HG02852 (cell line): ENCODE data around the gene CTRL.
A peak's percentile ranks its signal among the peaks of the same experiment; 100 is the strongest.
"Not testable (repeated sequence)": the region's sequence is repeated elsewhere in the genome, so short reads cannot be mapped to it uniquely, and the experiment has no call there.

Experiments
- ATAC-seq: cut with Tn5 transposase; IDR thresholded peaks from one replicate; pipeline ENCODE4 v1.9.1; 2021; ENCODE audit warnings: mild to moderate bottlenecking, moderate library complexity; ENCODE audit not compliant: unreplicated experiment

The CTRL gene

DNA sequence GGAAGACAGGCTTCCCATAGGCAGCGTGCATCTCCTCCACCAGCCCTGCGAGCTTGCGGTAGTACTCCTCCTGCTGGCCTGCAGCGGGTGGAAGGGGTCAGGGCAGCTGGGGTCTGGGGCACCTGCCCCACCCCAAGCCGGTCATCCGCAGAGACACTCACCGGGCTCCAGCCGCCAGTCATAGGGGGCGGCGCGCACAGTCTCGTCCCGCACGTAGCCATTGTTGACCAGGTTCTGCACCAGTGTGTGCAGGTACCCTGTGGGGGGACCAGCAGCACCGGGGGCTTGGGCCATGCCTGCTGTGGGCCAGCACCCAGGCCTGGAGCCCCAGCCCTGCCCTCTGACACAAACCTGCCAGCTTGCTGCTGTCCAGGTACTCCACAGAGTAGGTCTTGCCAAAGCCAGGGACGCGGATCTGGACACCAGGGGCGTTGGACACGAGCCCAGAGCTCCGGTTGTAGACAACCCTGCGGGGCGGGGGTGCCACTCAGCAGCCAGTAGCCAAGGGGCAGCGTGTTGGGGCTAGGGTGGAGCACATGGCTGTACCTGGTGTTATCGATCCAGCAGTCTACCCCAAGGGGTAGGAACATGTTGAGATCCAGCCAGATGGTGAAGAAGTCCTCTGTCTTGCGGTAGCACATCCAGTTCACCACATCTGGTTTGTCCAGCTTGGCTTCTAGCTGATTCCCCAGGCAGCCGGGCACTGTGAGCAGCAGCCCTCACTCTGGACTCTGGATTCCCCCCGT is 11.0 kb upstream of the CTRL start:
- ATAC-seq: no peak

DNA sequence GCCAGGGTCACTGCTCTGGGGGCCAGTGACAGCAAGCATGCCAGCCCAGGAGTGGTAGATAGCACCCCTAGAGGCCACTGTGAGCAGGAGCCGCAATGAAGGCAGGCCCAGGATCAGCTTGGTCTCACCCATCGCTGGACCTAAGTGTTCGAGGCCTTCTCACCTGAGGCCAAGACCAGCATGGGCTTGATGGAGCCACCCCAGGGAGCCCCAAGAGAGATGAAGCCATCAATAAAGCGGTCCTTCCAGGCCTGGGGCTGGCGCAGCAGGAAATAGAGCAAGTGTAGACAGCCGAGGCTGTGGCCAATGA is 10.5 kb upstream of the CTRL start:
- peak; percentile 44 for ATAC-seq

DNA sequence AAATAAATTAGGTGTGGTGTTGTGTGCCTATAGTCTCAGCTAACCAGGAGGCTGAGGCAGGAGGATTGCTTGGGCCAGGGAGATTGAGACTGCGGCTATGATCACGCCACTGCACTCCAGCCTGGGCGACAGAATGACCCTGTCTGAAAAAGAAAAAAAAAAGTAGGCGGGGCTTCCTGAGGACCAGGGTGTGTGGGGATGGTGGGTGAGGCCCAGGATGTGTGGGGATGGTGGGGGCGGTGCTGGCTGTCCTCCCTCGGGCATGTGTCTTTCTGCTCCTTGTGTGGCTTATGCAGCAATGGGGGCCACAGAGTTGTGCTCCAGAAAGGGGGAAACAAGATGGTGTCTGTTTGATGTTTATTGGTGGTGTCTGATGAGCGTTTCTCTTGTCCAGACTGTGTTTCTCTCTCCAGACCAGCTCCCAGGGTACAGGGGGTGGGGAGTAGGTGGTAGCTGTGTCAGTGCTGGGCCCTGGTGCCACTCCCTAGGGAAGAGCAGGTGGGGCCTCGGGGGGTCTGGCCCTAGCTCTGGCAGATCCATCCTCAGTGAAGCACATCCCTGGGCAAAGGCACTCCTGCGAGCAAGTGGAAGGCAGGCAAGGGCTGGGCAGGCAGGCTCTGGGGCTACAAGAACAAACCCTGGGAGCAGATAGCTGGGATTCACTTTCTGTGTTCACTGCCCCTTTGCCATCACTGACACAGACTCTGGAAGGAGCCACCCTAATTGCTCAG is 10.0 kb upstream of the CTRL start:
- no peak for ATAC-seq

DNA sequence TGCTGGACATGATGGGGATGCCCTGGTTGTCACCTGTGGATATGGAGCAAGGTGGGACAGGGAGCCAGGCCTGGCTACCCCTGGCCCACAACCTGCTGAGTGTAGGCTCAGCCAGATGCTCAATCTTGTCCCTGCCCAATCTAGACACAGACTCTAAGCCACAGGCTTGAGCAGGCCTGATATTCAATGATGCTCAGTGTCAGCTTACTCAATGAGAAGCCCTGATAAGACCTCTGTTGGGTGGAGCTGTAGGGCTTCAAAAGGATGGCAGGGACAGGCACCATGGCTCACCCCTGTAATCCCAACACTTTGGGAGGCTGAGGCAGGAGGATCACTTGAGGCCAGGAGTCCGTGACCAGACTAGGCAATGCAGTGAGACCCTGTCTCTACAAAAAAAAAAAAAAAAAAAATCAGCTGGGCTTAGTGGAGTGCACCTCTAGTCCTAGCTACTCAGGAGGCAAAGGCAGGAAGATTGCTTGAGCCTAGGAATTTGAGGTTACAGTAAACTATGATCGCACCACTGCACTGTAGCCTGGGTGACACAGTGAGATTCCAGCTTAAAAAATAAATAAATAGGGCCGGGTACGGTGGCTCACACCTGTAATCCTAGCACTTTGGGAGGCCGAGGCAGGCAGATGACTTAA is 8.9 kb upstream of the CTRL start:
- no peak for ATAC-seq

DNA sequence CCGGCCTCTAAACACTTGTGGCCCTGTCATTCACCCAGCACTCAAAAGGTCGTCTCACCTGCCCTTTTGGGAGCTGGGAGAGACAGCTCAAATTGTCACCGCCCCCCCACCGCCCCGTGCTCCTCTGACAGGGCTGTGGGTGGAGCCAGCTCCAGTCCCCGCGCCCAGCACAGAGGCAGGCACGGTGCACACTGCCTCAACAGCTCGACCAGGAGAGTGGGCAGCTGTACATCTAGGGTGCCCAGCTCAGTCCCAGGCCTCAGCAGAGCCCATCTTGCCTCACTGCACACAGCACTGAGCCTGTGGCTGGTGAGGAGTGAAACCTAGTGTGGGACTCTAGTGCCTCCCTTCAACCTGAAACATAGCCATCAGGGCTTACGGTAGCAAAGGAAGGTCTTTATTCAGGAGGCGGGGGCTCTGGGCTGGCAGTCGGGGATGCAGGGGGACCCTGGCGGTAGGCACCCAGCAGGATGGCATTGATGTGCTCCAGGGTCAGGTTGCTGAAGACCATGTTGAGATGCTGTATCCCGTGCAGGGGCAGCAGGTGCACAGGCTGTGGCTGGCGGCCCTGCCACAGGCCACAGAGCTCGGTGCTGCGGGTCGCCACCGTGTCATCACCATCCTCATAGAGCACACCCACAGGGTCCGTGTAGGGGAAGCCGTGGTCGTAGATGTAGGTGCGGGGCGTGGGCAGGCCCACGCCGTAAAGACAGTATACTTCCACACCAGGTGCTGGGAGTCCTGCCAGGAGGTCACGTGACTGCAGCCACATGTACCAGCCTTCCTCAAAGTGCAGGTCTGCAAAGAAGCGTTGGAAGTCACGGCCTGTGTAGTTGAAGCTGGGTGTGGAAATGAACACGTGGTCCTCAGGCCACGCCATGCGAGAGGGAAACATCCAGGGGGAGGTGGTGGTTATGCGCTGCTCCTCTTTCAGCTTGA is 8.1 kb upstream of the CTRL start:
- ATAC-seq: no peak

DNA sequence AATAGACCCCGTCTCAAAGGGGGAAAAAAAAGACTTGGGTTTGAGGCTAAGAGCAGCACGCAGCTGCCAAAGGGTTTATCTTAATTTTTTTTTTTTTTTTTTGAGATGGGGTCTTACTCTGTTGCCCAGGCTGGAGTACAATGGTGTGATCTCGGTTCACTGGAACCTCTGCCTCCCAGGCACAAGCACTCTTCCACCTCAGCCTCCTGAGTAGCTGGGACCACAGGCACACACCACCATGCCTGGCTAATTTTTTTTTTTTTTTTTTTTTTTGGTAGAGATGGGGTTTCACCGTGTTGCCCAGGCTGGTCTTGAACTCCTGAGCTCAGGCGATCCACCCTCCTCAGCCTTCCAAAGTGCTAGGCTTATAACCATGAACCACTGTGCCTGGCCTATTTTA is 6.1 kb upstream of the CTRL start:
- ATAC-seq: not testable (repeated sequence)

DNA sequence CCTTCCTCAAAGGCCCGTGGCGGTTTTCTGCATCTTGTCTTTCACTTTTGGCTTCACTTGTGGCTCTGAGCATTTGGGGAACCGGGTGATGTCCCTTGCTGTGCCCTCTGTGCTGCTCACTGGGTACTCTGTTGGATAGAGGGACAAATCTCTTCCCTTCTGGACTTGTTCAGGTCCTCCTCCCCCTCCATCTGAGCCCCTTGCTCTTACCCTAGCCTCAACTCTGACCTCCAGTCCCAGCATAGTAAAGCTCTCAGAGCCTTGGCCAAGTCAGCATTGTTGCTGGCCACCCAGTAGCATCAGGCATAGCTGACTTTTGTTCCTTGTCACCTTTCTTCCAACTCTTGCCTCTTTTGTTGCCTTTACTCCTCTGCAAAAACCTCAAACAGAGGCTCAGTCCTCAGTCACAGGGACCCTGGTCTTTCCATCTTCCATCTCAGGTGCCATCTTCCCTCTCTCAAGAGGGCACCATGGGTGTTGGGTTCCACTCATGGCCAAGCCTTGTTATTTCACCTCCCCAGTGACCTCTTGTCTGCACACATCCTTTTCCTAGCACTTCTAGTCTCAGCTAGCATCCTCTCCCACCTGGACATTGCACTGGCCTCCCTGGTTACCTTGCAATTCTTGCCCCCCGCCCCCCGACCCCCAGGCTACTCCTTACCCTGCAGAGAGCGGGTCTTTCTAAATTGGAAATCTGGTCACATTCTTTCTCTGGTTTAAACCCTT is 5.4 kb upstream of the CTRL start:
- peak; percentile 48 for ATAC-seq

DNA sequence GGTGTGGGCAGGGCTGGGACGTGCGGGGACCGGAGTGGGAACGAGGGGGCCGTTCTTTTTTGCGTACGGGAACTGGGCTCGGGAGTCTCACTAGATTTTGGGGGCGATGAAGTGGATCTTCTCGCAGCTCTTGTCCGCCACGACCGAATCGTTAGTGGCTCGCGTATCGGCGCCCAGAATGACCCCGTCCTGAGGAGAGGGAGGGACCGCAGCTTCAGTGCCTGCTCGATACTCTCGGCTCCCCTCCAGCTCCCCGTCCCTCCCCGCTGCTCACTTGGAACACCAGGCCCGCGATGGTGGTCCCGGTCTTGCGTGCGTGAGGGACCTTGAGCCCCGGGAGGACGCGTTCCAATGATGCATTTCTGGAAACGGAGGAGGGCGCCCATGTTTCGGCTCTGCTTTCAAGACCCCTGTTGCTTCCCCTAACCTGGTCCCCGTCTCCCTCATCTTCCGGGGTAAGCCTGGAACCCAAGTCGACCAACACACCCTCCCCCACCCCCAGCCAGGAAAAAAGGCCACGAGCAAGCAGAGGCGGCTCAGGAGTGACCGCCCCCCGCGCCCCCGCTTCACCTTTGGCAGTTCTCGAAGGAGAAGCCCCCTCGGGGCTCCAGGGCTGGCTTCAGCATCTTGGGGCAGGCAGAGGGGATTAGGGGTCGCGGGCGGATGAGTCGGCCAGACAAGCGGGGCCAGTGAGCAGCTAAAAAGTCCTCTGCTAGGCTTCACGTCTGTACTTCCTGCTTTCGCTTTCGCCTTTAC is 4.6 kb upstream of the CTRL start, which contains the start of gene PSMB10:
PSMB10 (minus strand) TSS at position 727 of the 756 bp plus-strand sequence; CDS start at position 626, 101 bp downstream.
- peak; percentile 11 for ATAC-seq

DNA sequence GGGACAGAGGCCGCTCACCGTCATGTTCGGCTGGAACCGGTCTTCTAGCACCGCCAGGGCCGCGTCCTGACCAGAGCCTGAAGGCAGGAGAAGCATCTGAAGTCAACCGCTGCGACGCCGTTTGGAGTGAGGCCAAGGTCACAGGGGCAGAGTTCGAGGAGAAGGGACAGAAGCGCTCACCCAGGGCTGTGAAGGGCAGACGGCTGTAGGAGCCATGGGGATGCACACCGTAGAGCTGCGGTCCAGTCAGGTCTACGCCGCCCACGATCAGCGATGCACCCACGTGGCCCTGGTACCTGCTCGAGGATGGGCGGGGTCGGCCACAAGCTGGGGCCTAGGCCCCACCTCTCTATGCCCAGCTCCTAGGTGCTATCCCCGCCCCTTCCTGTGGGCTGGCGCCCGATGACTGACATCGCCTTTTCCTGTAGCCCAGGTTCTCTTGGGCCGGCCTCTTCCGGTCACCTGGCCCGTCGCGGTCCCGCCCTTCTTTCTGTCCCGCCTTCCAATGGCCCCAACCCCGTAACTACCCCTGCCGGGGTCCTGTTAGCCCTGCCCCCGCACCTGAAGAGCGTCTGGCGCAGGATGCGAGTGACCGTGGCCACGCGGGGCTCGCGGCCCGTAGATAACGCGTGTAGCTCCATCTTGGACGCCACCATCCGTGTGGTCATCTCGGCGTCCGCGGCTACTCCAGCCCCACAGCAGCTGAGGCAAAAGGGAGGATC is 3.9 kb upstream of the CTRL start:
- ATAC-seq: peak; percentile 86

DNA sequence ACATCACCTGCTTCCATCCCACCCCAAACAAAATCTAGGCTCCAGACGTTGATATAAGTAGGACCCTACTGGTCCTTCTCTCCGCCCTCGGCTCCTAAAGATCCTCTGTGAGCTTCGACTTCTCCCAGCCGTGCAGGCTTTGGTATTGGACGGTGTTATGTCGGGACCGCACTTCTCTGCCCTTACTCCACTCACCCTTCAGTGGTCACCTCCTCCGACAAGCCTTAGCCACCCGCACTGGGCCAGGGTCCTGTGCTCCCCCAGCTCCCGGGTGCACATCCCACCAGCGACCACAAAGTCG is 3.4 kb upstream of the CTRL start:
- no peak for ATAC-seq

DNA sequence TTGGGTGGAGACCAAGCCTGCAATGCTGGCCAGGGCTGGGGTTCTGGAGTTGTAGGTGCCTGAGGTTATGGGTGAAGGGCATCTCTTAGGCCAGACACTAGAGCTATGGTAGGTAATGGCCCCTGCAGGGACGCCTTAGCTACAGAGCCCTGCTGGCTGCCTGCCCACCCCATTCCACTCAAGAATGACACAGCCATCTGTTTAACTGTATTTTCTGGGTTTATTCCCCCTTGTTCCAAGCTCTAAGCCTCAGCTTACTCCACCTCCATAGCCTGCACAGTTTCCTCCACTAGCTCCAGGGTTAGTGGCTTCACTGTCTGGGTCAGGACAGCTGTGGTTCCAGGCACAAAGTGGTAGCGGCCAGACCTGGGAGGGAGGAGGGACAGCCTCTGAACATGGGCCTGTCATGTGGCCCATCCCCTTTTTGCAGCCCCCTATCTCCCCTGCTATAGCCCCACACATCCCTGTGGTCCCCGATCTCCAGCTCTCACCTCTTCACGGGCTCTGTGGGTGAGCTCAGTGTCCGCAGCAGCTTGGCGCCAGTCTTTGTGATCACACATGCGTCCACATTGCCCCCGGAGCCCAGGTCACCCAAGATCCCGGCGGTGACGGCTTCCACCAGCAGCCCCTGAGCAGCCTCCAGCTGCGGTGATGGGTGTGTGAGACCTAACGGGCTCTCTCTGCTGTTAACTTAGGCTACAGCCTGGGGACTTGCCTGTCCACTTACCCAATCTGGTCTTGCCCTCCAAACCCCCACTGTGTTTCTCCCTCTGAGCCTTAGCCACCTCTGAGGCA is 2.8 kb upstream of the CTRL start:
- no peak for ATAC-seq

DNA sequence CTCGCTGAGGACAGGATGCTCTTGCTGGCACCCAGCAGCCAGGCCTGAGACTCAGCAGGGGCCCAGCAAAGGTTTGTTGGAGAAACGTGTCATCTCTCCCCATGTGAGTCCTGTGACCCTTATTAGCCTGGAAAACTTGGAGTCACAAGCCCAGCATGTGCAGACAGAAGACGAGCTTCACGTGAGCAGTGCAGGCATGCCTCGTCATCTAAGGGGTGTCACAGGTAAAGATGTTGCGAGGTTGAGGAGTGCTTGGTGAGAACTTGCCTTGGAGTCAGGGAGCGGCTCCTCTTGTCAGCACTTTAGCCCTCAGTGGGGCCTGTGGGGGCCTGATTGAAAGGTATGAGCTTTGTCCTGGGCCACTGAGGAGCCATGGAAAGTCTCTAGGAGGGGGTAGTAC is 2.1 kb upstream of the CTRL start:
- no peak for ATAC-seq

DNA sequence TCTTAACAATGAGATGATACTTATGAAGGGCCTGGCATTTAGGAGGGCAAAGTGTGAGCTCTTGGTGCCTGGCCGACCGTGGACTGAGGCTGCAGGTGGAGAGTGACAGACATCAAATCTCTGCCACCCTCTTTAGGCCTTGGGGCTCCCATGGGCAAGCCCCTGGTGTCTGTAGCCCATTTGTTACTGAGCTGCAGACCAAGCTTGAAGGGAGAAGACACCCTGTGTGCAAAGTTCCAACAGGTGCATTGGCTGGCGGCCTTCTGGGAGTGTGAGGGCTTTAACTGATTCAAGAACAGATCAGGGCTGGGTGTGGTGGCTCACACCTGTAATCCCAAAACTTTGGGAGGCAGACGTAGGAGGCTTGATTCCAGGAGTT is 789 bp upstream of the CTRL start:
- no peak for ATAC-seq

DNA sequence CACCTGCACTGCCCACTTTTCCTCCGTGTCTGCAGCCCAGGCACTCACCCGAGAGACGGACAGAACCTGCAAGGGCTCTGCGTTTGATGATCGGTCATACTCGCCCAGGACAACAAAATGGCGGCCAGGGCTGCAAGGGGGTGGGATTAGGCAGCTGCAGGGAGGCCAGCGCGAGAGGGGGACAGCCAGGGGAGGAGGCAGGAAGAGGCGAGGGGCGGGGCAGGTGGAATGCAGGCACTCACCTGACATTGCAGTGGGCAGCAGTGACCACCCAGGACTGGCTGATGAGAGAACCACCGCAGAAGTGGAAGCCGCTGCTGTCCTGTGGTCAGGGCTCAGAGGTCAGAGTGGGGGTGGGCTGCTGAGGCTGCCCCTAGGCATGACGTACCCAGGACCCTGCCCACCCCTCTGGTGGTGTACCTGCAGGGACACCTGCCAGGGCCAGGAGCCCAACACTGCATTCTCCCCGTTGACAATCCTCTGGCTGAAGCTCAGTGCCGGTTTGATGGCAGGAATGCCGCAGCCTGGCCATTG is 917 bp downstream of the CTRL start:
- ATAC-seq: no peak

DNA sequence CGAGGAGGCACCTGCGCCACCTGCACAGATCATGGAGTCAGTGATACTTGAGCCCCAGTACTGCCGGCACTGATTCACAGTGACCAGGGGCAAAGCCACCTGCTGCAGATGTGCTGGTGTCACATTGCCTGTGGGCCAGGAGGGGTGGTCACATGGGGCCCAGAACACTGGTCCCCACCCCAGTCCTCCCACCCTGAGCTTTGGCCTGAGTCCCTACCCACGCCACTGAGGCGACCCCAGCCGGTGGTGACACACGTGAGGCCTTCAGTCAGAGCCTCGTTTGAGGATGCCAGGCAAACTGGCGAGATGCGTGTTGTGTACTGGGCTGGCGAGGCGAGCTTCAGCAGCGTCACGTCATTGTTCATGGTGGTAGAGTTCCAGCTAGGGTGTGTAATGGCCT is 1.5 kb downstream of the CTRL start:
- ATAC-seq: no peak

DNA sequence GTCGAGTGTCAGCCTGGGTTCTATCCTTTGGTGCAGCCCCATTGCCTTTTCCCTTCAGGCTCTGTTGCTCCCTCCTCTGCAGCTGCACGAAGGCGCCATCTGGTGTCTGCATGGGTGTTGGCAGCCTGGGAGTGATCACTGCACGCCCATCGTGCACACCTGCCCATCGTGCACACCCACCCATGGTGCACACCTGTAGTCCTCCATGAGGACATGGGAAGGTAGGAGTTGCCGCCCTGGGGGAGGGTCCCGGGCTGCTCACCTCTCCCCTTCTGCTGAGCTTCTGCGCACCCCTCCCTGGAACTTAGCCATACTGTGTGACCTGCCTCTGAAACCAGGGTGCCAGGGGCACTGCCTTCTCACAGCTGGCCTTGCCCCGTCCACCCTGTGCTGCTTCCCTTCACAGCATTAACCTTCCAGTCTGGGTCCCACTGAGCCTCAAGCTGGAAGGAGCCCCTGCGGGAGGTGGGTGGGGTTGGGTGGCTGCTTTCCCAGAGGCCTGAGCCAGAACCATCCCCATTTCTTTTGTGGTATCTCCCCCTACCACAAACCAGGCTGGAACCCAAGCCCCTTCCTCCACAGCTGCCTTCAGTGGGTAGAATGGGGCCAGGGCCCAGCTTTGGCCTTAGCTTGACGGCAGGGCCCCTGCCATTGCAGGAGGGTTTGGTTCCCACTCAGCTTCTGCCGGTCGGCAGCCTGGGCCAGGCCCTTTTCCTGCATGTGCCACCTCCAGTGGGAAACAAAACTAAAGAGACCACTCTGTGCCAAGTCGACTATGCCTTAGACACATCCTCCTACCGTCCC is 2.9 kb downstream of the CTRL start:
- ATAC-seq: no peak

DNA sequence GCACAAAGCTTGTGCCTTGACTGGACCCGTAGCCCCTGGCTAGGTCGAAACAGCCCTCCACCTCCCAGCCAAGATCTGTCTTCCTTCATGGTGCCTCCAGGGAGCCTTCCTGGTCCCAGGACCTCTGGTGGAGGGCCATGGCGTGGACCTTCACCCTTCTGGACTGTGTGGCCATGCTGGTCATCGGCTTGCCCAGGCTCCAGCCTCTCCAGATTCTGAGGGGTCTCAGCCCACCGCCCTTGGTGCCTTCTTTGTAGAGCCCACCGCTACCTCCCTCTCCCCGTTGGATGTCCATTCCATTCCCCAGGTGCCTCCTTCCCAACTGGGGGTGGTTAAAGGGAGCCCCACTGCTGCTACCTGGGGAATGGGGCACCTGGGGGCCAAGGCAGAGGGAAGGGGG is 3.5 kb downstream of the CTRL start:
- ATAC-seq: no peak
